A673 (cell line): ENCODE data around the gene GNA14. TPM values are rescaled to one million over a fixed set of nuclear protein-coding genes. Genes with fewer than 3 reads are reported as not detected.

ENCODE experiments used
- BruUV-seq: library from RNA; stranded (reverse); fragments of 400-500 nt; replicated peaks from 2 replicates; lab custom pipeline; 2021; lab: Mats Ljungman, UMichigan
- CTCF ChIA-PET: fragments of 300-600 bp; sonication (Branson Sonifier 250); formaldehyde crosslinking; loops from one replicate; lab custom pipeline; 2022; ENCODE audit warnings: antibody characterized with exemption; lab: Charles Lee
- POLR2A ChIA-PET: fragments of 300-600 bp; sonication (Branson Sonifier 250); formaldehyde crosslinking; loops from one replicate; lab custom pipeline; 2022; ENCODE audit warnings: antibody characterized with exemption; ENCODE audit not compliant: low non-redundant PET; lab: Charles Lee
- DNase-seq: peaks from one replicate; pipeline ENCODE4 v3.0.0-alpha.2; 2015; ENCODE audit warnings: low spot score
- H3K27ac ChIP-seq: fragments of 200-600 bp; sonication (generic); 2 replicates; pipeline ENCODE4 v1.5.1; 2016; ENCODE audit warnings: mixed run types, low read depth, mild to moderate bottlenecking, mixed read lengths, antibody characterized with exemption, low read length; ENCODE audit not compliant: poor library complexity, severe bottlenecking
- H3K27me3 ChIP-seq: fragments of 200-600 bp; sonication (generic); replicated peaks from 2 replicates; pipeline ENCODE4 v1.6.1; 2017; ENCODE audit warnings: mixed run types, low read depth, mild to moderate bottlenecking, mixed read lengths, antibody characterized with exemption, low read length; ENCODE audit not compliant: insufficient read depth, poor library complexity
- H3K36me3 ChIP-seq: fragments of 200-600 bp; sonication (generic); 2 replicates; pipeline ENCODE4 v1.6.1; 2016; ENCODE audit warnings: mixed run types, mild to moderate bottlenecking, mixed read lengths, antibody characterized with exemption, low read length; ENCODE audit not compliant: insufficient read depth, poor library complexity, severe bottlenecking
- H3K4me1 ChIP-seq: fragments of 200-600 bp; sonication (generic); 2 replicates; pipeline ENCODE4 v1.6.1; 2017; ENCODE audit warnings: mixed run types, mild to moderate bottlenecking, mixed read lengths, antibody characterized with exemption, low read length; ENCODE audit not compliant: insufficient read depth, poor library complexity, severe bottlenecking
- H3K4me3 ChIP-seq: fragments of 200-600 bp; sonication (generic); 2 replicates; pipeline ENCODE4 v1.5.1; 2016; ENCODE audit warnings: low read depth, mixed run types, mild to moderate bottlenecking, mixed read lengths, low read length; ENCODE audit not compliant: poor library complexity, severe bottlenecking
- H3K9me3 ChIP-seq: fragments of 200-600 bp; sonication (generic); 2 replicates; pipeline ENCODE4 v1.6.1; 2016; ENCODE audit warnings: mixed run types, low read depth, mild to moderate bottlenecking, mixed read lengths, antibody characterized with exemption, low read length; ENCODE audit not compliant: poor library complexity, severe bottlenecking
- CTCF ChIP-seq: fragments of 300-800, 200-600 bp; sonication (generic); conservative IDR thresholded peaks from 2 replicates; pipeline ENCODE4 v1.5.1; 2017; ENCODE audit warnings: low read depth, mild to moderate bottlenecking, antibody characterized with exemption, low read length, moderate library complexity, mixed read lengths
- EZH2 ChIP-seq: fragments of 200-600 bp; sonication (generic); IDR thresholded peaks from 2 replicates; pipeline ENCODE4 v1.6.1; 2017; ENCODE audit warnings: borderline replicate concordance, low read depth, mild to moderate bottlenecking, mixed read lengths, antibody characterized with exemption, low read length; ENCODE audit not compliant: poor library complexity, severe bottlenecking
- intact Hi-C: fragments of 100-400 bp; cut with micrococcal nuclease; formaldehyde crosslinking; loops from one replicate; pipeline ENCODE4 v1.10.0; 2022; ENCODE audit not compliant: unreplicated experiment
- total RNA-seq: library from RNA; stranded (reverse); gene quantifications from 2 replicates; pipeline ENCODE4 v1.2.3, GENCODE V29; 2021

GNA14 gene
- total RNA-seq, 1 experiment from 2014 or later: 2.7 TPM

GRCh38 chr9:77475641-77476473 is 172.3 kb downstream of the GNA14 start:
- peaks cover 17% of the 10 kb centered on the region for H3K9me3 ChIP-seq
- CTCF ChIA-PET: interaction anchor here (0.6 to 1.6 kb wide), 4 partner anchors 18 to 165 kb away, joined by 3 to 8 read pairs (median 4); no protein-coding TSS in a partner anchor
- no peaks in the 10 kb centered on the region for H3K27me3 ChIP-seq
- H3K4me1 ChIP-seq: peaks cover 14% of the 10 kb centered on the region
- intact Hi-C loops: no loop called here
- POLR2A ChIA-PET: no interaction called here
- H3K36me3 ChIP-seq: no peaks in the 10 kb centered on the region
- H3K27ac ChIP-seq: peak overlapping the region; percentile 85
- no peak overlapping the region for H3K4me3 ChIP-seq
- peak; percentile 90 for DNase-seq
- TF ChIP-seq EZH2 (no peak), CTCF (no peak)
- TSS peak; percentile 91 for BruUV-seq

GRCh38 chr9:77474936-77475335 is 173.2 kb downstream of the GNA14 start:
- ChIA-PET CTCF (interaction anchor here (1.6 kb wide), 1 partner anchor 17 kb away, joined by 8 read pairs; no protein-coding TSS in a partner anchor), POLR2A (no interaction called here)
- intact Hi-C loops: no loop called here
- Histone ChIP-seq H3K36me3 (no peaks in the 10 kb centered on the region), H3K4me1 (peaks cover 14% of the 10 kb centered on the region), H3K27me3 (no peaks in the 10 kb centered on the region), H3K9me3 (peaks cover 17% of the 10 kb centered on the region), H3K4me3 (no peak overlapping the region), H3K27ac (no peak overlapping the region)
- BruUV-seq: no TSS peak
- TF ChIP-seq CTCF (no peak), EZH2 (no peak)
- no peak for DNase-seq

- Histone ChIP-seq H3K9me3 (peaks cover 17% of the 10 kb centered on the region), H3K4me1 (peaks cover 17% of the 10 kb centered on the region), H3K36me3 (no peaks in the 10 kb centered on the region), H3K27me3 (no peaks in the 10 kb centered on the region), H3K4me3 (no peak overlapping the region), H3K27ac (no peak overlapping the region)
- DNase-seq: no peak
- POLR2A ChIA-PET: no interaction called here
- TF ChIP-seq EZH2 (no peak), CTCF (no peak)
- intact Hi-C loops: no loop called here
- no TSS peak for BruUV-seq
- CTCF ChIA-PET: no interaction called here
Observed at GRCh38 chr9:77472646-77473045, 175.5 kb downstream of the GNA14 start.
